Nephron progenitor cell (in vitro differentiated cells): Measurements from ENCODE around the gene SHC2.
A peak's percentile ranks its signal among the peaks of the same experiment; 100 is the strongest.

Source experiments
- DNase-seq: peaks from one replicate; pipeline ENCODE4 v3.0.0; 2021
- H3K27ac Mint-ChIP-seq: 2 replicates; pipeline ENCODE4 v1.8.0; 2021; ENCODE audit warnings: mild to moderate bottlenecking, moderate library complexity, mixed read lengths
- H3K27me3 Mint-ChIP-seq: 2 replicates; pipeline ENCODE4 v1.8.0; 2021; ENCODE audit warnings: mild to moderate bottlenecking, low read depth, mixed read lengths; ENCODE audit not compliant: poor library complexity
- H3K36me3 Mint-ChIP-seq: 2 replicates; pipeline ENCODE4 v1.8.0; 2021; ENCODE audit warnings: low read depth, mixed read lengths
- H3K4me1 Mint-ChIP-seq: 2 replicates; pipeline ENCODE4 v1.8.0; 2021; ENCODE audit warnings: mixed read lengths
- H3K4me3 Mint-ChIP-seq: 2 replicates; pipeline ENCODE4 v1.8.0; 2021; ENCODE audit warnings: mild to moderate bottlenecking, moderate library complexity, mixed read lengths
- H3K9me3 Mint-ChIP-seq: 2 replicates; pipeline ENCODE4 v1.8.0; 2021; ENCODE audit warnings: mild to moderate bottlenecking, moderate library complexity, mixed read lengths
- CTCF ChIP-seq: fragments of 200-600 bp; sonication (generic); IDR thresholded peaks from 2 replicates; pipeline ENCODE4 v1.5.0; 2021; ENCODE audit warnings: antibody characterized with exemption

SHC2 gene

DNA sequence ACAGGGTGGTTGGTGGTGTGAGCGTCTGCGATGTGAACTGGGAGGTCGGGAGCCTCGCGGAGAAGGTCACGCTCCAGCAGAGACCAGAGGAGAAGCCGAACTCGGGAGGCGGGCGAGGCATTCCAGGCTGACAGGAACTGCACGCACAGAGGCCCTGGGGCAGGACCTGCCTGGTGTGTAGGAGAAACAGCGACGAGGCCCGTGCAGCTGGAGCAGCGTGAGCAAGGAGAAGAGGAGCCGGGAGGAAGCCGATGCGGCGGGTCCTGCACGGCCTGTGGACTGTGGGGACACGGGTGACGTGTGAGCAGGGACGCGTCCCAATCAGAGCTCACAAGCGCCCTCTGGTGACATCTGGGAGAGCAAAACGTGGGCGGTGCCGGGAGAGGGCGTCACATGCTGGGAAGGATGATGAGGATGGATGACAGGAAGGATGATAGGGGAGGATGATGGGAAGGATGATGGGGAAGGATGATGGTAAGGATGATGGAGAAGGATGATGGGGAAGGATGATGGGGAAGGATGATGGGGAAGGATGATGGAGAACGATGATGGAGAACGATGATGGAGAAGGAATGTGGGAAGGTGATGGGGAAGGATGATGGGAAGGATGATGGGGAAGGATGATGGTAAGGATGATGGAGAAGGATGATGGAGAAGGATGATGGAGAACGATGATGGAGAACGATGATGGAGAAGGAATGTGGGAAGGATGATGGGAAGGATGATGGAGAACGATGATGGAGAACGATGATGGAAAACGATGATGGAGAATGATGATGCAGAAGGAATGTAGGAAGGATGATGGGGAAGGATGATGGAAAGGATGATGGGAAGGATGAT is 19.4 kb upstream of the SHC2 start:
- DNase-seq = peak; percentile 76
- peaks cover 9% of the 10 kb centered on the region for H3K36me3 Mint-ChIP-seq
- peaks cover 48% of the 10 kb centered on the region for H3K4me1 Mint-ChIP-seq
- H3K27me3 Mint-ChIP-seq = peaks cover 35% of the 10 kb centered on the region
- H3K9me3 Mint-ChIP-seq = peaks cover 23% of the 10 kb centered on the region
- TF ChIP-seq CTCF = peak; percentile 38
- H3K27ac Mint-ChIP-seq = peak overlapping the region; percentile 43
- H3K4me3 Mint-ChIP-seq = peak overlapping the region; percentile 26

DNA sequence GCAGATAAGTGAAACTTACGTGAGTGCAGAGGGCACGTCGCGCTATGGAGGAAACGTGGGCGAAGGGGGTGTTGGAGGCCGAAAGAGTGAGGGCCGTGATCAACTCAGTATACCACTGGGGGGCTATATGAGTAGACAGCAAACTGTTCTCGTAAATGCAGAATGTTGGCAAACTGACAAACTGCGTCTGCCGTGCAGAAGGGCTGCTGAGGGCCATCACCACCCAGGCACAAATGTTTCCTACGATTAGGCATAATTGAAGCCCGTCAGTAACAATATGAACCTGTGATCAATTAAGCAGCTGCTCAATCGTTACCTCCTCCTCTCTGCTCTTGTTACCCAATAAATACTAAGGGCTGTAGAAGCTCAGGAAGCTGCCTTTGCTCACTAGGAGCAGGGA is 18.1 kb upstream of the SHC2 start:
- peaks cover 31% of the 10 kb centered on the region for H3K27me3 Mint-ChIP-seq
- no peak for DNase-seq
- H3K36me3 Mint-ChIP-seq = peaks cover 9% of the 10 kb centered on the region
- peaks cover 23% of the 10 kb centered on the region for H3K9me3 Mint-ChIP-seq
- H3K27ac Mint-ChIP-seq = no peak overlapping the region
- TF ChIP-seq CTCF = no peak
- H3K4me1 Mint-ChIP-seq = peaks cover 47% of the 10 kb centered on the region
- no peak overlapping the region for H3K4me3 Mint-ChIP-seq

- no peak overlapping the region for H3K4me3 Mint-ChIP-seq
- peaks cover 47% of the 10 kb centered on the region for H3K4me1 Mint-ChIP-seq
- peaks cover 27% of the 10 kb centered on the region for H3K27me3 Mint-ChIP-seq
- peaks cover 23% of the 10 kb centered on the region for H3K9me3 Mint-ChIP-seq
- TF ChIP-seq CTCF = no peak
- peaks cover 9% of the 10 kb centered on the region for H3K36me3 Mint-ChIP-seq
- no peak overlapping the region for H3K27ac Mint-ChIP-seq
- no peak for DNase-seq
Observed at GRCh38 chr19:478236-478903, 17.5 kb upstream of the SHC2 start.

DNA sequence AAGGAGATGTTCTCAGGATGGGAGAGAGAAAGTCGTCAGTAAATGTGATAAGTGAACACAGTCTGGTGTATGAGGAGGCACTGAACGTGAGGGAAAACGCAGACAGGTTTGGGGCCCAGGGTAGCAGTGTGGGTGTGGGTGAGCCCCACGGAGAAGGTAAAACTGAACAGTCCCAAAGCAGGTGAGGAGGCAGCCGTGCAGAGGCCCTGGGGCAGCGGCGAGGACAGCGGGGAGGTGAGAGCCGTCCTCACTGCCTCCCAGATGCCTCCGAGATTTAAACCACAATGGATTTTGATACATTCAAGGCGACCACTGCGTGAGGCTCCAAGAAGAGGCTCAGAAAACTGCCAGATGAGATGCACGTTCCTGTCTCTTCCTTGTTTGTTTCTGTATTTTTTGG is 14.5 kb upstream of the SHC2 start:
- Mint-ChIP-seq H3K4me1 (peaks cover 44% of the 10 kb centered on the region), H3K36me3 (peaks cover under 1% of the 10 kb centered on the region), H3K9me3 (peaks cover 10% of the 10 kb centered on the region), H3K27ac (peak overlapping the region; percentile 44), H3K4me3 (no peak overlapping the region), H3K27me3 (peaks cover 9% of the 10 kb centered on the region)
- DNase-seq = no peak
- no peak for TF ChIP-seq CTCF

DNA sequence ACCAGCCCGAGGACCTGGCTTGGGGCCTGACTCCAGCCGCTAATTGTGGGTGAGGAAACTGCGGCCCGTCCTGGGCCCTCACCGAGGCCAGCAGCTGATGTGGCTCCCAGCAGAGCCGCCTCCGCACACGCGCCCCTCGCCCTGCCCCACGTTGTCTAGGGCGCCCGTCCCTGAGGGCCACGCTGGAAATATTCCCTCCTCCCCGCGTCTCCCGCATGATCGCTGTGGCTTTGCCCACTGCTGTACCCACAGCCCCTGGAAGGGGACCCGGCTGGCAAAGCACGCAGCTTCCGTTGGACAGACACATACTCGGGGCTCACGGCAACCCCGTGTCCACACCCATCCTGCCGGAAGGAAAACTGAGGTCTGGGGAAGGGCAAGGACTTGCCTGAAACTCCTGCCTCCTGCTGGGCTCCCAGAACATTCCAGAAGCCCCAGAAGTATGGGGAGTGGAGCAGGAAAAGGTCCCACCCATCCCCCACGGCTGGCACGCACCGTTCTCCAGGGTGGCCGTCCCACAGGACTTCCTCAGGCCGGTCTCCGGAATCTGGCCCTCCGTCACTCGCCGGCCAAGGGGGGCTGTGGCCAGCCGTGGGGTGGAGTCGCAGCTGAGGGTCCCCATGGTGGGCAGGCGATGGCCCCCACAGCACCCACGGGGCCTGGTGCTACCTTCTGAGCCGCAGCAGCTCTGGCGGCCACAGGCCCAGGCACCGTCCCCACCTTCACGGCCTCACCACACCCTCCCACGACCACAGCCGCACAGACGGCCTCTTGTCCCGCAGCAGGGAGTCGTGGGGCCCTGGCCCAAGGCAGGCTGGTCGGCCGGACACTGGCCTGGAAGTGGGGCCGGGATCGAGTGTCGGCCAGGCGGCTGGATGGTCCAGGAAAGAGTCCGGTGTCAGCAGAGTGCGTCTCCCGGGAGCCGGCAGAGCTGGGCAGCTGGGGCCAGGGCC is 13.6 kb upstream of the SHC2 start:
- H3K27me3 Mint-ChIP-seq = peaks cover 9% of the 10 kb centered on the region
- peak; percentile 48 for DNase-seq
- no peak overlapping the region for H3K4me3 Mint-ChIP-seq
- H3K9me3 Mint-ChIP-seq = peaks cover under 1% of the 10 kb centered on the region
- TF ChIP-seq CTCF = no peak
- peaks cover 35% of the 10 kb centered on the region for H3K4me1 Mint-ChIP-seq
- no peak overlapping the region for H3K27ac Mint-ChIP-seq
- no peaks in the 10 kb centered on the region for H3K36me3 Mint-ChIP-seq
